ENCODE measurements around the gene PEX26.
"Not testable (repeated sequence)": the region's sequence is repeated elsewhere in the genome, so short reads cannot be mapped to it uniquely, and the experiment has no call there.

PEX26 gene

DNA sequence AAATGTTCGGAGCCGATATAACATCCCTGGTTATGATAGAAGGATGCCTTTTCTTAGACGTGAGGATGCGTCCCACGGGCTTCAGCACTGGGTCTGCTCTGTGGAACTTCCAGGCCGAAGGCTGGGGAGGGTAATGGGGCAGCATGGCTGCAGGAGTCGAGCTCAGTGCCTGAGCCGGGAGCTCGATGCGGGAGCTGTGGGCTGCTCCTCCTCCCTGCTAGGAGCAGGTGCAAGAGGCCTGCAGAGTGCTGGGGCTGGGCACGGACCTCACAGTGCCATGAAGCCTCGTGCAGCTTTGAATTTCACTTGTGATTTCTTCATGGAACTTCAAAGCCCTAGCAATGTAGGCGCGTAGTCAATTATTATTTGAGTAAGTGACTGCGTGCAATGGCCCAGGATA is 38.8 kb downstream of the PEX26 start:
- DNase-seq (ENCODE audit: low read depth in 2 of 2, low spot score in 1 of 2), result no peak

DNA sequence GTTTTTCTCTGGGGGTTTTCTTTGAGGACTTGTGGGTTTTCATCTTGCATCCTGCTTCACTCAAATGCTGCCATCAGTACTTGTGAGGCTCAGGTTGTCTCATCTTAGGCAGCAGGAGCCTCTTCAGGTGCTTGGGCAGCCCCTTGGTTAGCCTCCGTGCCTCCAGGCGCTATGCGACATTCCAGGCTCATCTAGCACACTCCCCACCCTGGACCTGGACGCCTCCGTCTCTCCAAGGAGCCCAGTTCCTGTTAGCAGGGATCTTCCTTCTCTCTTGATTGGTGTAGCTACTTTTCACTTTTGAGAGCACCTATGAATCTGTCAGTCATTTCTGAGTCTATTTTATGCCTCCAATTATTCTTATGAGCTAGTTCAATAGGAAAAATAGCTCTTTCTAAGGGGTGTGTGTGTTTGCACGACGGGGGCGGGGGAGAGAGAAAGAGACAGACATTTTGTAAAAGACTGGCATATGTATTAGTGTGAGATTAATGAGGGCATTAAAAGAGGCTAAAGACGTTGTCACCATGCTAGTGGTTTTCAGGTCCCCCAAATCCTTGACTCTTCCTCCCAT is 40.6 kb downstream of the PEX26 start:
- no peak for DNase-seq (ENCODE audit: low read depth in 2 of 2, low spot score in 1 of 2)

DNA sequence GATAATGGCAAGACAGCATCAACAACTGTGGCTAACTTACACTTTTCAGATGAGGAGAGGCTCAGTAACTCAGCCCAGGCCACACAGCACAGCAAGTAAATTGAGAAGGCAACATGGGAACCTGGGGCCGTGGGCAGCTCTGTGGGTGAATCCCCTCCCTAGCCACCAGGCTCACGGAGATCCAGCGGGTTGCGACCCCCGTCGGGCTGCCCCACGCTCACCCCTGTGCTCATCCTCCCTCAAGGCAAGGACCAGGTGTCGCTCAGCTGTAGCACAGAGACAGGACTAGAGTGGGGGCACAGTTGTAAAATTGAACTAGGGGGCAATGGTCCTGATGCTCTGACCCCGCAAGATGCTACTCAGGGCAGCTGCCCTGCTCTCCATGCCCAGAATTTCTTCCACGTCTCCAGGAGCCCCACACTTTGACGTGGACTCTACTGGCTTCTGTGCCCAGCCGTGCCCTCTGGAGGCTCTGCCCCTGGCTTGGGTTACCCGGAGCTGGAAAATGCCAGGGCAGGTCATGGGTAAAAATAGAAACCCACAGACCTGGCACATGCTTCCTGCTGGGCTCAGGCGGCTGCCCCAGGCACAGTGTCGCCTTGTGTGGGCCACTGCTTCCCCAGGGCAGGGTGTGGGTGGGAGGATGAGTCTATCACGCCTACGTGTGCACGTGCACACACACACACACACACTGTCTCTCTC is 41.8 kb downstream of the PEX26 start:
- DNase-seq (ENCODE audit: low read depth in 2 of 2, low spot score in 1 of 2), result no peak

DNA sequence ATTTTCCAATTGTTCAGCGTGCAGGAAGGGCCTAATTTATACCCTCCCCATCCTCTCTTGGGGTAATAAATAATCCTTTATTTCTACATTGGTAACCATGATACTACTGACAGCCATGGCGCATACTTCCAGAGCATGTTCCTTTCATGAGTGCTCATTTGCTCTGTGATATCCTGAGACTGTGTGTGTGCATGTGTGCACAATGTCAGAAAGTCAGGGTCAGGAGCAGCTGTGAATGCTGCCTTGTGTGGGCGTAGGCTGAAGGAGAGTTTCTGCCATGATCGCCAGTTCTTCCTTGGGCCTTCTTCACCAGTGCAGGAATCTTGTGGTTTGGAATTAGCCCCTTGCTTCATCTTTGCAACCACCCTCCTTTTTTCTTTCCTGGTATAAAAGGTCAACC is 43.1 kb downstream of the PEX26 start:
- no peak for DNase-seq (ENCODE audit: low read depth in 2 of 2, low spot score in 1 of 2)

DNA sequence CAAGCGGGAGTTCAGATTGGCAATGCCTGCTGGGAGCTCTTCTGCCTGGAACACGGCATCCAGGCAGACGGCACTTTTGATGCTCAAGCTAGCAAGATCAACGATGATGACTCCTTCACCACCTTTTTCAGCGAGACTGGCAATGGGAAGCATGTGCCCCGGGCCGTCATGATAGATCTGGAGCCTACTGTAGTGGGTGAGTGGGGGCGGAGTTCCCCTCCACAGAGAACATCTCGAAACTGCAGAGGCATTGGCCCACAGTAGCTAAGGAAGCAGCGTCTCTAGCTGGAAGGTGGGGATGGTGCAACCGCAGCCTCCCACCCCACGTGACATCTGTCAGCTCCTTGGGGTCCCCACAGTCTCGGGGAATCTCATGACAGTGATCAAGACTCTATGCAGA is 43.7 kb downstream of the PEX26 start:
- no peak for DNase-seq (ENCODE audit: low read depth in 2 of 2, low spot score in 1 of 2)

DNA sequence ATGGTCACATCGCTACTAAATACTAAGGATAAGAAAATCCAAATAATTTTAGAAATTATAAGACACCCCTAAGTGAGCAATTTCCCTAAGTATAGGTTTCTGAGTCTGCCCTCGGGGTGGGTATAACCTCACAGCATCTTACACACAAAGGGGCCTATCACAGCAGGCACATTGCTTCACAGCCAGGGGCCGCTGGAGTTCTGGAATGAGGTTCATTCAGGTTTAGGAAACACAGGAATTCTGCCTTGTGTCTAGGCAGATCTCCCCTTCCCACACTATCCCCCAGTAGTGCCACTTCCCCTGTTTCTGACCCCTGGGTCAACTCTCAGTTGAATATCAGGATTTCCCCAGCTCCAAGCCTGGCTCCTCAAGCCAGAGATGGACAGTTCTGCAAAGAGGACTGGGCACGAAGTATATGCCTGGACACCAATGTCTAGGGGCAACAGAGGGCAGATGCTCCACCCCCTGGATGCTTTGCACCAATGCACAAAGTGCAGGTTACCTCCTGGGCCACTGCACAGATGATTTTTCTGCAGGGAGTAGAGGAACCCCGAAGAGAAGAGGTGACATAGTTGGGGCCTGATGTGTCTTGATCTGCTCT is 44.3 kb downstream of the PEX26 start:
- no peak for DNase-seq (ENCODE audit: low read depth in 2 of 2, low spot score in 1 of 2)

DNA sequence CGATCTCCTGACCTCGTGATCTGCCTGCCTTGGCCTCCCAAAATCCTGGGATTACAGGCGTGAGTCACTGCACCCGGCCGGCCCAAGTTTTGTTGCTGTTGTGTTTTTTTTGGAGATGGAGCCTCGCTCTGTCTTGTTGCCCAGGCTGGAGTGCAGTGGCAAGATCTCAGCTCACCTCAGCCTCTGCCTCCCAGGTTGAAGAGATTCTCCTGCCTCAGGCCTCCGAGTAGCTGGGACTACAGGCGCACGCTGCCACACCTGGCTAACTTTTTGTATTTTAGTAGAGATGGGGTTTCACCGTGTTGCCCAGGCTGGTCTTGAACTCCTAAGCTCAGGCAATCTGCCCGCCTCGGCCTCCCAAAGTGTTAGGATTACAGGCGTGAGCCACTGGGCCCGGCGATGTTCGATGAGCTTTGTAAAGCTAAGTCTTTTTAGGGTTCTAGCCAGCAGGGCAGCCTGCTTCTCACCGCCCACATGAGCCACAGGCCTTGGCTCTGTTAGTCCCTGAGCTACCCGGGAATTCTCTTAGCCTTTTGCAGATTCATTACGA is 45.8 kb downstream of the PEX26 start:
- DNase-seq (ENCODE audit: low read depth in 2 of 2, low spot score in 1 of 2), result not testable (repeated sequence)

DNA sequence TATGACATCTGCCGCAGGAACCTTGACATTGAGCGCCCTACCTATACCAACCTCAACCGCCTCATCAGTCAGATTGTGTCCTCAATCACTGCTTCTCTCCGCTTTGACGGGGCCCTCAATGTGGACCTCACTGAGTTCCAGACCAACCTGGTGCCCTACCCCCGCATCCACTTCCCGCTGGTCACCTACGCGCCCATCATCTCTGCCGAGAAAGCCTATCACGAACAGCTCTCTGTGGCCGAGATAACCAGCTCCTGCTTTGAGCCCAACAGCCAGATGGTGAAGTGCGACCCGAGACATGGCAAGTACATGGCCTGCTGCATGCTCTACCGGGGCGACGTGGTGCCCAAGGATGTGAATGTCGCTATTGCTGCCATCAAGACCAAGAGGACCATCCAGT is 48.8 kb downstream of the PEX26 start:
- no peak for DNase-seq (ENCODE audit: low read depth in 2 of 2, low spot score in 1 of 2)

DNA sequence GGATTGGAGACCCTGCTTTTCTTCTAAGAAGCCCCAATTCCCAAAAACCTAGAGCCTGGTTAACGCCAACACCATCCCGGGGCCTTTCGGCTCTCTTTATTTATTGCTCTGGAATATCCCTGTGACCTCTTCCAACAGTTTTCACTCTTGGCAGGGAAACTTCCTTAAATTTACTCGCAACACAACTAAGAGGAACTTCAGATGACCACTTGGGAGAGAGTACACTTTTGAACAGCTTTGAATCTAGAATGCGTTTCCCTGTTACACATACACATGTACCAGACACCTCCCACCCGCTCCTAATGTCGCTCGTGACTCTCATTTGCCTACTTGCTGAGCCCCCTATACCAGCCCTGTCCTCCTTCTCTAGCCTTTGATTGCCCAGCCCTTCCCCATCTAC is 52.2 kb downstream of the PEX26 start:
- no peak for DNase-seq (ENCODE audit: low read depth in 2 of 2, low spot score in 1 of 2)

DNA sequence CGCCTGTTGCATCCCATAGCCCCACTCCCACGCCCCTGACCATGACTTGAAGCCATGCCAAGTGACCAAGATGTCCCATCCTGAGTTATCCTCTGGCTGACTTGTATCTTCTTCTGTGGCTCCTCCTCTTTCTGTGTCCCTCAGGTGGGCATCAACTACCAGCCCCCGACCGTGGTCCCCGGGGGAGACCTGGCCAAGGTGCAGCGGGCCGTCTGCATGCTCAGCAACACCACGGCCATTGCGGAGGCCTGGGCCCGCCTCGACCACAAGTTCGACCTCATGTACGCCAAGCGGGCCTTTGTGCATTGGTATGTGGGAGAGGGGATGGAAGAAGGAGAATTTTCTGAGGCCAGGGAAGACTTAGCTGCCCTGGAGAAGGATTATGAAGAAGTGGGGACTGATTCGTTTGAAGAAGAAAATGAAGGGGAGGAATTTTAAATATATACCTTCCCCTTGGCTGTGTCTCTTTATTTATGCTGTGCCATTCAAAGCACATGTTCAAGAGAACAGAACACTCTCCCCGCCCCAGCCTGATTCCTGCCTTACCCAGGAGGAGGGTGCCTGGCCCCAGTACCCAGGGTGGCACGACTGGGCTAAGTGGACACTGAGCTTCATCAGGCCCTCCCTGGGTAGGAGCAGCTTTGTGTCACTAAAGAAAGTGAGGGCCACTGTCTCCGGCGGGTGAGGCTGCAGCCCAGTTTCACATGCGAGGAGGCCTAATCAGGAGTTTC is 53.1 kb downstream of the PEX26 start:
- DNase-seq (ENCODE audit: low read depth in 2 of 2, low spot score in 1 of 2), result no peak

DNA sequence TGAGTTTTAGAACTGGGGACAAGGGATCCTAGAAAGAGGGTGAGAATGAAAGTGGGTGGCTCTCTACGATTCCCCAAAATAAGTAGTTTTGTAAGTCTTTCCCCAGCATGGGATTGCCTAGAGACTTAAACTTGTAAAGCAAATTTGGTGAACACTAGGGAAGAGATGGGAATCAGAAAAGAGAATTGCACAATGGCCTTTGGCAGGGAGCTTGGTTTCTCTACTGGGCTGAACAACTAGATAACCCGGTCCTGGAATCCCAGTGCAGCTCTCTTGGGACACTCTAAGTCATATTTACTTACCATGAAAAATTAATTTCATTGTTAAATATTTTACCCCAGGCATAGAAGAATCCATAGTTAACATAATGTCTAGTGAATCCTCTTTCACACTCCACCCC is 55.7 kb downstream of the PEX26 start:
- no peak for DNase-seq (ENCODE audit: low read depth in 2 of 2, low spot score in 1 of 2)

DNA sequence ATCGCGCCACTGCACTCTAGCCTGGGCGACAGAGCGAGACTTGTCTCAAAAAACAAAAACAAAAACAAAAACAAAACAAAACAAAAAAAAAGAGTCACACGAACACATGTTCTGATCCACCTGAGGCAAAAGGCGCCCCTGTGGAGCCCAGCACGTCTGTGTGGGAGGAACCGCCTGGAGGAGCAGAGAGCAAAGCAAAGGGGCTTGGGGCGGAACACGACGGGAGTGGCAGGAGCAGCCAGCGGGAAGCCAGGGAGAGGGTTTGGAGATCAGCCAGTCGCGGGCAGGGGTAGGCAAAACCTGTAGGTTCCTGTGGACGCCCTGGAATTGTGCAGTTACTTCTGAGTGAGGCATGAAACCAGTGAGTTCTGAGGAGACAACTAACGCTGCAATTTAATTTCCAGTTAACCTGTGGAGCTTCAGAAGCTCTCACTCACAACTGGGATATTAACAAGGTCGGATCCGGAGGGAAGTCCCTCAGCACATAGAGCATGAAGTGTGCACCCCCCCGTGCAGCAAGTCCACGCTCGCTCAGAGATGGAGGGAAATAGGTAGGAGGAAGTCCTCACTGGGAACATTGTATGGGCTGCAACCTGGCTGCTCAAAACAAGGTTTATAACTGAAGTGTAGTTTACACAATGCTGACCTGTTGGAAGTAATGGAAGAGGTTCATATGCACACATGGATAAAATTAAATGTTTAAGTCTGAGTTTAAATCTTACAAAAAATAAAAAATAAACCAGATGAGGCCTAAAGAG is 59.0 kb downstream of the PEX26 start:
- DNase-seq (ENCODE audit: low read depth in 2 of 2, low spot score in 1 of 2), result no peak

DNA sequence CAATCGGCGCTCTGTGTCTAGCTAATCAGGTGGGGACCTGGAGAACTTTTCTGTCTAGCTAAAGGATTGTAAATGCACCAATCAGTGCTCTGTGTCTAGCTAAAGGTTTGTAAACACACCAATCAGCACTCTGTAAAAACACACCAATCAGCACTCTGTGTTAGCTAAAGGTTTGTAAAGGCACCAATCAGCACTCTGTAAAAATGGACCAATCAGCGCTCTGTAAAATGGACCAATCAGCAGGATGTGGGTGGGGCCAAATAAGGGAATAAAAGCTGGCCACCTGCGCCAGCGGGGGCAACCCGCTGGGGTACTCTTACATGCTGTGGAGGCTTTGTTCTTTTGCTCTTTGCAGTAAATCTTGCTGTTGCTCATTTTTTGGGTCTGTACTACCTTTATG is 63.2 kb downstream of the PEX26 start:
- DNase-seq (ENCODE audit: low read depth in 2 of 2, low spot score in 1 of 2), result not testable (repeated sequence)

DNA sequence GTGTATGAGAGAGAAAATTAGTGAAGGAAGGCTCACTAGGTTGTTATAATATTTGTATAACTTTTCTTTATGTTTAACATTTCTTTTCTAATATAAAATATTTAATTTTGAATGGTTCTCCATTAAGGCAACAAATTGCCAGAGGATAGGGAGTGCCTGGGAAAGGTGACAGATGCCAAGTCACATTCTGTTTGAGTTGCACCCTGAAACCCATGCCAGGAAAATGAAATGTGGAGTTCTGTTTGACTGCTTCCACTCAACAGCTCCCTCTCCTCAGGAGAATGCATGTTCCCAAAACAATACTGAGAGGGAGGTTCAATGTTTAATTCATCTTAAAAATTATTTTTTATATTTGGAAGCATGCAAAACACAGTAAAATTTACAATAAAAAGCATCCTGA is 66.3 kb downstream of the PEX26 start:
- DNase-seq (ENCODE audit: low read depth in 2 of 2, low spot score in 1 of 2), result no peak

DNA sequence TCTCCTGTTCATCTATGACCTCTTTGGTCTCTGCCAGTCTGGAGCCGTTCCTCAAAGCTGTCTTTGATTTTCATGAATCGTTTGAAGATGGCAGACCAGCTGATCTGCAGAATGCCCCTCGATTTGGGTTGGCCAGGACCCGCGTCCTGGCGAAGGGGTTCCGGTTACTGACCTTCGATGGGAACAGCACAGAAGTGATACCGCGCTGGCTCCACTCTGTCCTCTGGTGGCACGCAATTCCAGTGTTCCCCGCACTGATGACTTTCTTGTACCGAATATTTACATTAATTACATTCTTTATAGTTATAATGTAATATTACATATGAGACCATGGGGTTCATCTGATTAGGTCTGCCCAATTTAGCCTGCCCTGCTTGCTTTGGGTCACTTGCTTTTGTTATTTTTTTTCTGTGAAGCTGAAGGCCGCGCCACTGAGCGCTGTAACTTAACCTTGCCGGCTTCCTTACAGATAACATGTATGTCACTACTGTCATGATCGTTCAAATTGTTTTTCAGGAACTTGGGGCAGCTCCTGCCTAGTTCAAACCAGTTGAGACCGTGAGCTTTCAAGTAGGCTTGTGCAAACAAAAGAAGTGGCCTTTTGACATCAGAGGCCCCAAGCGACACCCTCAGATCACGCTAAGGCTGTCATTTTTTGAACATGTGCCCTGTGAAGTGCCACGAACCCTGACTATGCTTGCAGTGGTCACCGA is 68.0 kb downstream of the PEX26 start:
- no peak for DNase-seq (ENCODE audit: low read depth in 2 of 2, low spot score in 1 of 2)

DNA sequence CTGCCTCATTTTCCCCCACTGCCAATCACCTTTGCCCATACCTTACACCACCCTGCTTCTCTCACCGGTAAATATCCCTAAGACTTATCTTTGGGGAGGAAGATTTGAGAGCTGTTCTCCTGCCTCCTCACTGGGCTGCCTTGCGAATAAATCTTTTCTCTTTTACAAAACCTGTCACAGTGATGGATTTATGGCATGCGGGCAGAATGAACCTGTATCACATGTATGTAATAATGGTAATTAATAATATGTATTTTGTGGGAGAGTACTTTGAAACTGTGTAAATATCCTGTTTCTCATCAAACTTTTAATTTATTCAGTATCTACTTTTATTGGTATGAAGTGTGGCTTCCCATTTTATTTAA is 68.6 kb downstream of the PEX26 start:
- DNase-seq (ENCODE audit: low read depth in 2 of 2, low spot score in 1 of 2), result no peak

DNA sequence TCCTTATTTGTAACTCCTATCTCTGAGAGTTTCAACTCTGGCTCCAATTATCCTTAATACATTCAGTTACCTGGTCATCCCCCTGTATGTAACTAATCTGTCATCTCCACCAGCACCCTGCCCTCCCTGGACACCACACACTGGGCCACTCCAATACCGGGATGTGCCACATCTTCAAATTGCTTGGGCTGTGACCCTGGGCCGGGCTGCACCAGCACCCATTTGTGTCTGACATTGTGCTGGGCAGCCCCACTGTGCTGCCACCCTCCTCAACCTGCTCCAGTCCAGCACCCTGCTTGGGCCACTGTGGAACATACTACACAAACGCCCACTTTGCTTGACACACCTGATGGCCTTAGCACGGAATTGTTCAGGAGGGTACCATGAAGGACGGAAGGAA is 70.0 kb downstream of the PEX26 start:
- DNase-seq (ENCODE audit: low read depth in 2 of 2, low spot score in 1 of 2), result no peak

DNA sequence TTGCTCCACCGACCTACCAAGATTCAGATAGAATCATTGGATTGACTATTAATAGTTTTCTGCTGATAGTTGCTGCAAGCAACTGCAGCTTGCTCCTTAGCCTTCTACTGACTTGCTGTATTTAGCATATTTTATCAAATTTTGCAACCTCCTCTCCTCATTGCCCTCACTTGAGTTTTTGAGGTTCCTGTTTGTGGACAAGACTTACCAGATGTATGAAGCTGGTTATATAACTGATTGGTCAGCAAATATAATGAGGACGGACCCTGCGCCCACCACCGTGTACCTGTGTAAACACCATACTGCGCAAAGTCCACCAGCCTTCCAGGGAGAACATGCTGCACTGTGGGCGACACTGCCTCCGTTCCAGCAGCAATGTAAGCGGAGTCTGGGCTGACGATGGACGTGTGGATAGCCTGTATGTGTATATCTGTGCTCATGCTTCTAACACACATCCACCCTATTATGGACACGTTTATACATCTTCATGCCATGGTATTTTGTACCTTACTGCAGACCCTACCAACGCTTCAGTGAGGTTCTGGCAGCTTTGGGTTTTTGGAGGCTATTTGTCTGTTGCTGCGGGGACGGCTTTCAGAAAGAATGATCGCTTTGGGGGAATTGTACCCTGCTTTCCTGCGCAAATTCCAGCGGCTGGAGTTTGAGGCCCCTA is 70.6 kb downstream of the PEX26 start:
- DNase-seq (ENCODE audit: low read depth in 2 of 2, low spot score in 1 of 2), result no peak

DNA sequence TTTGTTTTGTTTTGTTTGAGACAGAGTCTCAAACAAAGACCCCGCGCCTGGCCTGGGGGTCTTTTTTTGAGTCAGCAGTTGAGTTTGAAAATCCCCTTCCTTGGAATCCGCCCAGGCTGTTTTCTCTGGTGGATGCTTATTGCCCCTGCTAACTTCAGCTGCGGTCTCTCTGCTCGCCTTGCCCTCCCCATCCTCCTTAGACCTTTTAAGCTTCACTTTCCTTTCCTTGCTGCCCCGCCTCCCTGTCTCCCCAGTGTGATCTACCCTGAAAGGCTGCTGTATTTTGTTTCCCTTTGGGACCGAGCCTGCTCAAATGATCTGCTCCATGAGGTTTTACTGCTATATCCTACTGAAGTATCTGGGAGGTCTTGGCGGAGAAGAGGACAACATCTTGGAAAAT is 74.7 kb downstream of the PEX26 start:
- DNase-seq (ENCODE audit: low read depth in 2 of 2, low spot score in 1 of 2), result no peak

DNA sequence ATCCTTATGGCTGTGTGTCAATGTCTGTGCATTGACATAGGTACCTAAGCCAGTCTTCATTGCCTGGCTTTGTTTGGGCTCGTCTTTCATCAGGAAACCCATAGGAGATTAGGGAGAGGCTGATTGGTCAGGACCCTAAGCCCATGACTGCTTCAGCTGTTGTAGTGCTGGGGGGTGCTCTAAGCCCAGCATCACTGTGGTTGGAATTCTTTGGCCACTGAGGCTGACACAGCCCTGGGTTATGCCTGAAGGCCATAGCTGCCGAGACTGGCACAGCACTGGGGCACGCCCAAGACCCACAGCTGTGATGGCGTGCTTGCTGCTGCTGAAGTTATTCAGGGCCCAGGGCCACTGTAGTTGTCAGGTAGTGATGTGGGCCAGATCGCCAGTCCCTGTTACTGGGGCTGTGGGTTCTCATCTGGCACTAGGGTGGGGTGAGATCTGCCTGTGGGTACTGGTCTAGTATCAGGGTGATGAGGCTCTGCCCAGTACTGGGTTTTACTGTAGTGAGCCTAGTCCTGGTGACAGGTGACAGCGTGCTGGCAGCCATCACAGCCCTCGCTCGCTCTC is 77.1 kb downstream of the PEX26 start:
- no peak for DNase-seq (ENCODE audit: low read depth in 2 of 2, low spot score in 1 of 2)

Measured in stimulated activated CD8-positive, alpha-beta memory T cell treated with anti-CD3 and anti-CD28 coated beads, Interleukin-4, amount 100 ng/mL, for 4 hours (primary cell).